HEK293 (cell line): ENCODE data around the gene PIGL.

Source experiments
- CTCF ChIA-PET: fragments of 350-600 bp; formaldehyde crosslinking; extraction: SDS; loops from one replicate; lab custom pipeline; 2021; ENCODE audit warnings: antibody characterized with exemption; lab: Yijun Ruan, JAX
- POLR2A ChIA-PET: fragments of 300-600 bp; formaldehyde crosslinking; extraction: SDS; loops from one replicate; lab custom pipeline; 2020; ENCODE audit warnings: antibody characterized with exemption, inconsistent platforms; lab: Yijun Ruan, JAX
- H3K27ac ChIP-seq: fragments of 200-500 bp; sonication (Bioruptor generic); 2 replicates; pipeline ENCODE4 v1.5.1; 2014; ENCODE audit warnings: low read depth, low read length, control low read depth, inconsistent platforms; ENCODE audit errors: extremely low read depth
- H3K36me3 ChIP-seq, 2 experiments: fragments of 200-500 bp in 1 of 2; sonication (Bioruptor generic) in 1 of 2; 1 replicate in 1 of 2; 2 replicates in 1 of 2; pipeline ENCODE4 v1.5.1; 2014 to 2017; ENCODE audit warnings: inconsistent platforms in 2 of 2, low read length in 2 of 2; ENCODE audit not compliant: control insufficient read depth in 2 of 2, insufficient read depth in 1 of 2
- H3K4me1 ChIP-seq: fragments of 200-500 bp; sonication (Bioruptor generic); 2 replicates; pipeline ENCODE4 v1.5.1; 2014; ENCODE audit warnings: mild to moderate bottlenecking, low read length, inconsistent platforms; ENCODE audit not compliant: control insufficient read depth, insufficient read depth
- H3K4me3 ChIP-seq: 2 replicates; pipeline ENCODE4 v1.5.1; 2011; ENCODE audit warnings: low read depth, mild to moderate bottlenecking, control low read depth, low read length, moderate library complexity
- H3K9me3 ChIP-seq: fragments of 200-500 bp; sonication (Bioruptor generic); 2 replicates; pipeline ENCODE4 v1.5.1; 2014; ENCODE audit warnings: low read depth, low read length, inconsistent platforms; ENCODE audit not compliant: control insufficient read depth, insufficient read depth
- GLIS1 ChIP-seq: fragments of 450-650 bp; formaldehyde crosslinking; IDR thresholded peaks from 2 replicates; pipeline ENCODE4 v1.5.1; 2016; ENCODE audit warnings: missing biosample characterization, missing genetic modification characterization
- KLF10 ChIP-seq: fragments of 450-650 bp; IDR thresholded peaks from 2 replicates; pipeline ENCODE4 v1.5.1; 2018; ENCODE audit warnings: missing biosample characterization, mild to moderate bottlenecking, missing genetic modification characterization
- KLF9 ChIP-seq: fragments of 450-650 bp; formaldehyde crosslinking; IDR thresholded peaks from 2 replicates; pipeline ENCODE4 v1.5.1; 2016; ENCODE audit warnings: missing biosample characterization, missing genetic modification characterization, low read depth
- MYNN ChIP-seq: fragments of 450-650 bp; formaldehyde crosslinking; IDR thresholded peaks from 2 replicates; pipeline ENCODE4 v1.5.1; 2016; ENCODE audit warnings: missing biosample characterization, missing genetic modification characterization, borderline replicate concordance
- OSR2 ChIP-seq: fragments of 450-650 bp; formaldehyde crosslinking; IDR thresholded peaks from 2 replicates; pipeline ENCODE4 v1.5.1; 2016; ENCODE audit warnings: missing biosample characterization, missing genetic modification characterization
- SALL2 ChIP-seq: fragments of 450-650 bp; formaldehyde crosslinking; IDR thresholded peaks from 2 replicates; pipeline ENCODE4 v1.5.0; 2017; ENCODE audit warnings: missing biosample characterization, mild to moderate bottlenecking, missing genetic modification characterization, borderline replicate concordance
- SCRT1 ChIP-seq: fragments of 450-650 bp; formaldehyde crosslinking; IDR thresholded peaks from 2 replicates; pipeline ENCODE4 v1.5.1; 2016; ENCODE audit warnings: missing biosample characterization, missing genetic modification characterization, borderline replicate concordance
- SCRT2 ChIP-seq: fragments of 450-650 bp; formaldehyde crosslinking; IDR thresholded peaks from 2 replicates; pipeline ENCODE4 v1.5.1; 2016; ENCODE audit warnings: missing biosample characterization, missing genetic modification characterization
- WT1 ChIP-seq: fragments of 450-650 bp; formaldehyde crosslinking; IDR thresholded peaks from 2 replicates; pipeline ENCODE4 v1.5.1; 2016; ENCODE audit warnings: missing biosample characterization, missing genetic modification characterization
- ZBTB48 ChIP-seq: fragments of 450-650 bp; formaldehyde crosslinking; IDR thresholded peaks from 2 replicates; pipeline ENCODE4 v1.5.1; 2016; ENCODE audit warnings: missing biosample characterization, missing genetic modification characterization
- ZNF335 ChIP-seq: fragments of 450-650 bp; formaldehyde crosslinking; conservative IDR thresholded peaks from 2 replicates; pipeline ENCODE4 v1.5.1; 2016; ENCODE audit warnings: missing biosample characterization, missing genetic modification characterization
- ZNF341 ChIP-seq: fragments of 450-650 bp; formaldehyde crosslinking; IDR thresholded peaks from 2 replicates; pipeline ENCODE4; 2016; ENCODE audit warnings: low read depth, missing biosample characterization, missing genetic modification characterization
- ZNF350 ChIP-seq: fragments of 450-650 bp; formaldehyde crosslinking; IDR thresholded peaks from 2 replicates; pipeline ENCODE4 v1.5.0; 2017; ENCODE audit warnings: missing biosample characterization, mild to moderate bottlenecking, missing genetic modification characterization
- ZNF571 ChIP-seq: fragments of 450-650 bp; formaldehyde crosslinking; IDR thresholded peaks from 2 replicates; pipeline ENCODE4 v1.5.0; 2017; ENCODE audit warnings: missing biosample characterization, missing genetic modification characterization
- ZNF600 ChIP-seq: fragments of 450-650 bp; formaldehyde crosslinking; IDR thresholded peaks from 2 replicates; pipeline ENCODE4 v1.5.1; 2016; ENCODE audit warnings: missing biosample characterization, missing genetic modification characterization
- ZNF768 ChIP-seq: fragments of 450-650 bp; formaldehyde crosslinking; IDR thresholded peaks from 2 replicates; pipeline ENCODE4 v1.5.1; 2018; ENCODE audit warnings: missing biosample characterization, mild to moderate bottlenecking, missing genetic modification characterization
- ZNF777 ChIP-seq: fragments of 450-650 bp; formaldehyde crosslinking; IDR thresholded peaks from 2 replicates; pipeline ENCODE4 v1.5.1; 2017; ENCODE audit warnings: missing biosample characterization, missing genetic modification characterization, borderline replicate concordance
- ZNF785 ChIP-seq: fragments of 450-650 bp; formaldehyde crosslinking; IDR thresholded peaks from 2 replicates; pipeline ENCODE4 v1.5.1; 2016; ENCODE audit warnings: missing biosample characterization, missing genetic modification characterization
- TF ChIP-seq, protein P1 (sequence below): fragments of 450-650 bp; formaldehyde crosslinking; IDR thresholded peaks from 2 replicates; pipeline ENCODE4 v1.5.1; 2016; ENCODE audit warnings: missing biosample characterization, missing genetic modification characterization, borderline replicate concordance
- TF ChIP-seq, protein P2 (sequence below): fragments of 450-650 bp; formaldehyde crosslinking; IDR thresholded peaks from 2 replicates; pipeline ENCODE4 v1.5.1; 2016; ENCODE audit warnings: missing biosample characterization, missing genetic modification characterization
- TF ChIP-seq, protein P3 (sequence below): fragments of 450-650 bp; formaldehyde crosslinking; IDR thresholded peaks from 2 replicates; pipeline ENCODE4 v1.5.1; 2016; ENCODE audit warnings: missing biosample characterization, missing genetic modification characterization

PIGL gene

DNA sequence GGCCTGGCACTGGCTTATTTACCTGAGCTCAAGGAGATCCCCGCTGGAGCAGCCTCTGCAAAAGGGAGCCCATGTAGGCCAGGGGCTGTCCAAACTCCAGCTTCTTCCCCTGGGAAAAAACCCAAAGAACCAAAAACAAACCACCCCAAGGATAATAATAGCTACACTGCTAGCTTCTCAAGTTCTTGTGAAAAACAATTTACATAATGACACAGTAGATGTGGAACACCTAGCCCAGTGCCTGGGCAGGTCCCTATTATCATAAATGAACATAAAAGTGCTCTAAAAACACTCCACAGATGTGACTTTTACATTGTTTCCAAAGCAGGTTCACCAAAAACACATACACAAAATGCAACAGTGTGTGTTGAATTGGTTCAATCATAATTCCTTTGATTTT, 109.0 kb downstream of the PIGL start:
- Histone ChIP-seq H3K4me3 (no peak overlapping the region), H3K36me3 (peaks cover 0 to 26% of the 10 kb centered on the region in 2 experiments; a peak in 2 of 3 replicates), H3K9me3 (no peaks in the 10 kb centered on the region), H3K27ac (no peak overlapping the region), H3K4me1 (peaks cover 11% of the 10 kb centered on the region)
- ChIA-PET CTCF (interaction anchor here (1.1 to 2.6 kb wide), 4 partner anchors 15 to 38 kb away, joined by 4 to 10 read pairs (median 6); partner anchors contain the start of gene CENPV), POLR2A (interaction anchor here (1.3 kb wide), 1 partner anchor 55 kb away, joined by 4 read pairs; the partner anchor contains the start of gene UBB)
- TF ChIP-seq KLF9 (tag by site-specific recombination) = no peak
- TF ChIP-seq ZNF768 = no peak
- TF ChIP-seq ZNF571 (tag by site-specific recombination) = no peak

DNA sequence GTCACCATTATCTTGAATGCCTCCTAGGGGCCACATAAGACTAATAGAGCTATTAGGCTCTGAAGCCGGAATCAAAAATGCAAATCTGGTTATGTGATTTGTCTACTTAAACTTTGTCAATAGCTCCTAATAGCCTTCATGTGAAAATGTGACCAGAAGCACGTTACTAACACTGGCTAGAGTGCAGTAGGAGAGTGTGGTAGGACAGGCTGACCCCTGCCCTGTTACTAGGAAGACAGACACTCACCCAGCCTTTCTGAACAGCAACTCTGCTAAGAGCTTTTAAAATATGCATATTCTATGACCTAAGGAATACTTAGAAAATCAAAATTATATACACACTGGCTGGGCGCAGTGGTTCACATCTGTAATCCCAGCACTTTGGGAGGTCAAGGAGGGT, 110.0 kb downstream of the PIGL start:
- Histone ChIP-seq H3K27ac (no peak overlapping the region), H3K4me1 (peaks cover 11% of the 10 kb centered on the region), H3K36me3 (peaks cover 0 to 26% of the 10 kb centered on the region in 2 experiments; a peak in 2 of 3 replicates), H3K9me3 (no peaks in the 10 kb centered on the region), H3K4me3 (no peak overlapping the region)
- ChIA-PET CTCF (interaction anchor here (0.9 to 1.5 kb wide), 4 partner anchors 14 to 36 kb away, joined by 3 to 8 read pairs (median 4); partner anchors contain the start of gene CENPV), POLR2A (no interaction called here)
- TF ChIP-seq, protein P1, sequence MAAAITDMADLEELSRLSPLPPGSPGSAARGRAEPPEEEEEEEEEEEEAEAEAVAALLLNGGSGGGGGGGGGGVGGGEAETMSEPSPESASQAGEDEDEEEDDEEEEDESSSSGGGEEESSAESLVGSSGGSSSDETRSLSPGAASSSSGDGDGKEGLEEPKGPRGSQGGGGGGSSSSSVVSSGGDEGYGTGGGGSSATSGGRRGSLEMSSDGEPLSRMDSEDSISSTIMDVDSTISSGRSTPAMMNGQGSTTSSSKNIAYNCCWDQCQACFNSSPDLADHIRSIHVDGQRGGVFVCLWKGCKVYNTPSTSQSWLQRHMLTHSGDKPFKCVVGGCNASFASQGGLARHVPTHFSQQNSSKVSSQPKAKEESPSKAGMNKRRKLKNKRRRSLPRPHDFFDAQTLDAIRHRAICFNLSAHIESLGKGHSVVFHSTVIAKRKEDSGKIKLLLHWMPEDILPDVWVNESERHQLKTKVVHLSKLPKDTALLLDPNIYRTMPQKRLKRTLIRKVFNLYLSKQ = no peak

DNA sequence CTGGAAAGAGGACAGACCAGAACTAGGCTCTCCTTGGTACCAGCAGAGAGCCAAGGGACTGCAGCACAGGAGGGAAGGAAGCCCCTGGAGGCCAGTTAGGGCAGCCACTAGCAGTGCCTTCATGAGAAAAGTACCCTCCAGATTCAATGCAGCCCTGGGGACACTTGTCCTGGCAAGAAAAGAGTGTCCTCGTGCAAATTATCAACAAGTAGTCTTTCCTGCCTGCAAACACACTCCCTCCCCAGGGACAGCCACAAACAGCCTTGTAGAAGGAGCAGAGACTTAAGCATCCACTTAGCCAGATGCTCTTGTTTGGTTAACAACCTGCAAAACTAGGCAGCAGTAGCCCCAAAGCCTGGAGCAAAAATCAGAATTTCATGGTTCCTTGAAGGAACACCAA, 112.0 kb downstream of the PIGL start:
- no peak overlapping the region for H3K4me3 ChIP-seq
- no peak overlapping the region for H3K27ac ChIP-seq
- POLR2A ChIA-PET = interaction anchor here (0.7 kb wide), 1 partner anchor 385 kb away, joined by 3 read pairs; no protein-coding TSS in a partner anchor
- CTCF ChIA-PET = no interaction called here
- H3K9me3 ChIP-seq = no peaks in the 10 kb centered on the region
- peaks cover 0 to 26% of the 10 kb centered on the region in 2 experiments; a peak in 2 of 3 replicates for H3K36me3 ChIP-seq
- TF ChIP-seq ZNF335 (peak; percentile 55; the same call in 1 of the 2 replicates), ZNF777 (tag by site-specific recombination) (no peak), SCRT2 (tag by site-specific recombination) (peak; percentile 92), KLF10 (tag by site-specific recombination) (no peak), SALL2 (tag by site-specific recombination) (no peak), ZNF600 (tag by site-specific recombination) (0 out of 2 replicates have a peak, but pooled peaks have one; percentile 17), ZNF785 (tag by site-specific recombination) (no peak), SCRT1 (tag by site-specific recombination) (peak; percentile 85; the same call in 1 of the 2 replicates), ZBTB48 (tag by site-specific recombination) (no peak), OSR2 (tag by site-specific recombination) (peak; percentile 42), ZNF350 (no peak), GLIS1 (tag by site-specific recombination) (peak; percentile 38), ZNF341 (tag by site-specific recombination) (no peak), MYNN (tag by site-specific recombination) (no peak), WT1 (tag by site-specific recombination) (no peak)
- TF ChIP-seq, protein P2, sequence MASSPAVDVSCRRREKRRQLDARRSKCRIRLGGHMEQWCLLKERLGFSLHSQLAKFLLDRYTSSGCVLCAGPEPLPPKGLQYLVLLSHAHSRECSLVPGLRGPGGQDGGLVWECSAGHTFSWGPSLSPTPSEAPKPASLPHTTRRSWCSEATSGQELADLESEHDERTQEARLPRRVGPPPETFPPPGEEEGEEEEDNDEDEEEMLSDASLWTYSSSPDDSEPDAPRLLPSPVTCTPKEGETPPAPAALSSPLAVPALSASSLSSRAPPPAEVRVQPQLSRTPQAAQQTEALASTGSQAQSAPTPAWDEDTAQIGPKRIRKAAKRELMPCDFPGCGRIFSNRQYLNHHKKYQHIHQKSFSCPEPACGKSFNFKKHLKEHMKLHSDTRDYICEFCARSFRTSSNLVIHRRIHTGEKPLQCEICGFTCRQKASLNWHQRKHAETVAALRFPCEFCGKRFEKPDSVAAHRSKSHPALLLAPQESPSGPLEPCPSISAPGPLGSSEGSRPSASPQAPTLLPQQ (tag by site-specific recombination) = no peak
- TF ChIP-seq, protein P3, sequence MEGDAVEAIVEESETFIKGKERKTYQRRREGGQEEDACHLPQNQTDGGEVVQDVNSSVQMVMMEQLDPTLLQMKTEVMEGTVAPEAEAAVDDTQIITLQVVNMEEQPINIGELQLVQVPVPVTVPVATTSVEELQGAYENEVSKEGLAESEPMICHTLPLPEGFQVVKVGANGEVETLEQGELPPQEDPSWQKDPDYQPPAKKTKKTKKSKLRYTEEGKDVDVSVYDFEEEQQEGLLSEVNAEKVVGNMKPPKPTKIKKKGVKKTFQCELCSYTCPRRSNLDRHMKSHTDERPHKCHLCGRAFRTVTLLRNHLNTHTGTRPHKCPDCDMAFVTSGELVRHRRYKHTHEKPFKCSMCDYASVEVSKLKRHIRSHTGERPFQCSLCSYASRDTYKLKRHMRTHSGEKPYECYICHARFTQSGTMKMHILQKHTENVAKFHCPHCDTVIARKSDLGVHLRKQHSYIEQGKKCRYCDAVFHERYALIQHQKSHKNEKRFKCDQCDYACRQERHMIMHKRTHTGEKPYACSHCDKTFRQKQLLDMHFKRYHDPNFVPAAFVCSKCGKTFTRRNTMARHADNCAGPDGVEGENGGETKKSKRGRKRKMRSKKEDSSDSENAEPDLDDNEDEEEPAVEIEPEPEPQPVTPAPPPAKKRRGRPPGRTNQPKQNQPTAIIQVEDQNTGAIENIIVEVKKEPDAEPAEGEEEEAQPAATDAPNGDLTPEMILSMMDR (tag by site-specific recombination) = peak; percentile 10; the same call in 1 of the 2 replicates
- peaks cover 11% of the 10 kb centered on the region for H3K4me1 ChIP-seq
